GM12878 (cell line): ENCODE data around the gene OR14J1. TPM values are rescaled to one million over a fixed set of nuclear protein-coding genes. Genes with fewer than 3 reads are reported as not detected.

ENCODE experiments used
- ATAC-seq: fragments of 200-7000 bp; cut with Tn5 transposase; 3 replicates; pipeline ENCODE4 v1.9.1; 2020; ENCODE audit warnings: mild to moderate bottlenecking, moderate library complexity
- BruUV-seq: library from RNA; stranded (reverse); fragments of 400-500 nt; replicated peaks from 2 replicates; lab custom pipeline; 2021; lab: Mats Ljungman, UMichigan
- CTCF ChIA-PET: fragments of 300-600 bp; sonication (Branson Sonifier 250); formaldehyde crosslinking; extraction: SDS; loops from one replicate; lab custom pipeline; 2021; ENCODE audit warnings: inconsistent platforms; lab: Yijun Ruan, JAX
- POLR2A ChIA-PET: fragments of 350-600 bp; formaldehyde crosslinking; extraction: SDS; loops from one replicate; lab custom pipeline; 2021; ENCODE audit warnings: inconsistent platforms; lab: Charles Lee
- RAD21 ChIA-PET: fragments of 300-600 bp; sonication (Branson Sonifier 250); formaldehyde crosslinking; loops from one replicate; lab custom pipeline; 2023; ENCODE audit warnings: antibody characterized with exemption; ENCODE audit not compliant: unreplicated experiment; lab: Charles Lee
- SMC1A ChIA-PET: fragments of 300-600 bp; sonication (Branson Sonifier 250); formaldehyde crosslinking; loops from one replicate; lab custom pipeline; 2023; ENCODE audit not compliant: unreplicated experiment, uncharacterized antibody; lab: Charles Lee
- DNase-seq: peaks from one replicate; pipeline ENCODE4 v3.0.0-alpha.2; 2011; ENCODE audit warnings: low read depth, low spot score
- FAIRE-seq: peaks from 3 replicates; lab custom pipeline; 2011; peaks lifted over from hg19 to GRCh38; lab: Jason Lieb, UNC
- H2AFZ ChIP-seq: 2 replicates; pipeline ENCODE4 v1.6.0; 2011; ENCODE audit warnings: low read depth, low read length, control low read depth; ENCODE audit not compliant: control insufficient read depth
- H3K27ac ChIP-seq: 2 replicates; pipeline ENCODE4 v1.5.1; 2011; ENCODE audit warnings: control low read depth; ENCODE audit not compliant: control insufficient read depth, insufficient read depth
- H3K27me3 ChIP-seq, 2 experiments: replicated peaks in 1 of 2; 2 replicates each; pipeline versions ENCODE4 v1.6.0 to v1.6.1; 2011; ENCODE audit warnings: low read length in 1 of 2; ENCODE audit not compliant: control insufficient read depth in 2 of 2, insufficient read depth in 2 of 2
- H3K36me3 ChIP-seq, 2 experiments: 2 replicates each; pipeline ENCODE4 v1.5.1; 2011; ENCODE audit warnings: low read length in 1 of 2; ENCODE audit not compliant: control insufficient read depth in 2 of 2, insufficient read depth in 2 of 2
- H3K4me1 ChIP-seq: 2 replicates; pipeline ENCODE4 v1.6.1; 2011; ENCODE audit warnings: mild to moderate bottlenecking, low read length, moderate library complexity, mixed read lengths; ENCODE audit not compliant: control insufficient read depth, insufficient read depth
- H3K4me2 ChIP-seq: 2 replicates; pipeline ENCODE4 v1.6.0; 2011; ENCODE audit warnings: control low read depth; ENCODE audit not compliant: control insufficient read depth, insufficient read depth
- H3K4me3 ChIP-seq: fragments of 200-600 bp; sonication (generic); 2 replicates; pipeline ENCODE4 v1.5.1; 2016
- H3K79me2 ChIP-seq: 2 replicates; pipeline ENCODE4 v1.6.0; 2011; ENCODE audit warnings: low read length; ENCODE audit not compliant: control insufficient read depth, insufficient read depth
- H3K9ac ChIP-seq: 2 replicates; pipeline ENCODE4 v1.8.0; 2011; ENCODE audit warnings: low read length, control low read depth, mixed read lengths; ENCODE audit not compliant: control insufficient read depth, insufficient read depth
- H3K9me3 ChIP-seq: replicated peaks from 3 replicates; pipeline ENCODE4 v1.5.1; 2011; ENCODE audit warnings: mild to moderate bottlenecking, low read length; ENCODE audit not compliant: control insufficient read depth, insufficient read depth
- H4K20me1 ChIP-seq: 2 replicates; pipeline ENCODE4 v1.6.0; 2011; ENCODE audit not compliant: control insufficient read depth, insufficient read depth
- CTCF ChIP-seq, 3 experiments: IDR thresholded peaks in 2 of 3; conservative IDR thresholded peaks in 1 of 3; 2 replicates each; pipeline ENCODE4 v1.5.1; 2011; ENCODE audit warnings: low read depth in 3 of 3, low read length in 3 of 3, mild to moderate bottlenecking in 3 of 3, control low read depth in 2 of 3, moderate library complexity in 2 of 3, inconsistent platforms in 1 of 3, mixed read lengths in 1 of 3; ENCODE audit not compliant: control insufficient read depth in 2 of 3, insufficient read depth in 1 of 3; ENCODE audit errors: extremely low read depth in 1 of 3
- RAD21 ChIP-seq: IDR thresholded peaks from 2 replicates; pipeline ENCODE4 v1.6.1; 2011; ENCODE audit warnings: mild to moderate bottlenecking, low read depth, low read length, moderate library complexity; ENCODE audit not compliant: insufficient read depth
- SIN3A ChIP-seq: IDR thresholded peaks from 2 replicates; pipeline ENCODE4 v1.6.1; 2012; ENCODE audit warnings: low read depth, low read length, improper control_type of control experiment
- WGBS: methylation state at CpG from one replicate; pipeline ENCODE4 v1.1.6; 2016; ENCODE audit warnings: low lambda C conversion rate; ENCODE audit not compliant: insufficient replicate concordance, insufficient coverage; ENCODE audit errors: missing lambda C conversion rate; 5-methylcytosine and 5-hydroxymethylcytosine counted together
- in situ Hi-C: fragments of 300-500 bp; cut with MboI; formaldehyde crosslinking; loops from 9 replicates; pipeline ENCODE4 v1.14.3; 2018; ENCODE audit warnings: mixed read lengths
- intact Hi-C: fragments of 100-400 bp; cut with micrococcal nuclease; formaldehyde crosslinking; loops from one replicate; pipeline ENCODE4 v1.14.2; 2022; ENCODE audit not compliant: unreplicated experiment
- polyA plus RNA-seq, 11 experiments: library from polyadenylated mRNA; depleted of rRNA in 4 of 11; unstranded in 6 of 11; stranded (reverse) in 5 of 11; fragments of >200 nt; fragmentation: Nextera tagmentation in 4 of 11; fragmentation: Illumina TruSeq in 1 of 11; extraction: Ambion mirVana in 4 of 11; extraction: Trizol in 1 of 11; gene quantifications; 1 replicate in 1 of 11; 2 replicates in 10 of 11; pipeline versions ENCODE4 v1.2.1 to v1.2.3, GENCODE V29; 2011 to 2016; ENCODE audit warnings: inconsistent platforms in 2 of 11, missing spikeins in 2 of 11, low read depth in 1 of 11
- total RNA-seq, 4 experiments: library from RNA; depleted of rRNA in 3 of 4; stranded (reverse); fragments of >200 nt in 3 of 4; fragmentation: Illumina TruSeq in 1 of 4; extraction: Trizol in 1 of 4; gene quantifications; 2 replicates each; pipeline versions ENCODE4 v1.2.1 to v1.2.3, GENCODE V29; 2013 to 2021

OR14J1 gene
- total and polyA plus RNA-seq, 10 of the 15 experiments (the other 5 are each of a cell fraction or from before 2014, with no cell fraction given) = not detected

GRCh38 chr6:29355603-29356002 is 54.1 kb downstream of the OR14J1 start:
- DNase-seq = no peak
- no peaks in the 10 kb centered on the region for H4K20me1 ChIP-seq
- no peaks in the 10 kb centered on the region for H3K9me3 ChIP-seq
- no peak overlapping the region for H3K4me3 ChIP-seq
- no peak for ATAC-seq
- in situ Hi-C loops = no loop called here
- intact Hi-C loops = no loop called here
- WGBS = 0% methylated on average over 1 of the region's 1 CpG
- no TSS peak for BruUV-seq
- ChIA-PET RAD21 (no interaction called here), CTCF (no interaction called here), POLR2A (no interaction called here), SMC1A (no interaction called here)
- no peaks in the 10 kb centered on the region for H3K4me1 ChIP-seq
- no peak for FAIRE-seq
- H3K4me2 ChIP-seq = no peak overlapping the region
- no peaks in the 10 kb centered on the region for H3K27me3 ChIP-seq
- H3K79me2 ChIP-seq = no peaks in the 10 kb centered on the region
- H3K9ac ChIP-seq = no peak overlapping the region
- no peaks in the 10 kb centered on the region for H3K36me3 ChIP-seq
- TF ChIP-seq SIN3A (no peak), RAD21 (peak; percentile 23; the same call in 1 of the 2 replicates), CTCF (IDR thresholded peaks at IDR 0.05 in 2 of 3, conservative IDR thresholded peaks at IDR 0.05 in 1 of 3; ENCODE audit: control insufficient read depth in 2 of 3, extremely low read depth in 1 of 3, insufficient read depth in 1 of 3, low read depth in 3 of 3, low read length in 3 of 3) (peak in 1 of 3 experiments; percentile 15; a peak in 1 of 6 replicates)
- H2AFZ ChIP-seq = no peak overlapping the region
- H3K27ac ChIP-seq = no peak overlapping the region

Other genes starting within 250 kb of the OR14J1 start
Only the 7 nearest of the 12 such genes appear.
- gene OR2J2, start 130.8 kb upstream of the OR14J1 start, total RNA-seq (2014; rRNA removed) = not detected in 2 replicates
- not detected in 2 replicates for gene OR2J2, start 130.8 kb upstream of the OR14J1 start, total RNA-seq (2014; rRNA removed; fragmentation: Illumina TruSeq; extraction: Trizol)
- not detected in 2 replicates for gene OR2J2, start 130.8 kb upstream of the OR14J1 start, total RNA-seq (2021)
- not detected in 2 replicates for gene OR2J2, start 130.8 kb upstream of the OR14J1 start, polyA plus RNA-seq (2011; rRNA removed)
- not detected in 2 replicates for gene OR2J2, start 130.8 kb upstream of the OR14J1 start, polyA plus RNA-seq (2014; fragmentation: Illumina TruSeq; extraction: Trizol)
- not detected for gene OR2J2, start 130.8 kb upstream of the OR14J1 start, polyA plus RNA-seq (2014; fragmentation: Nextera tagmentation; extraction: Ambion mirVana)
- gene OR2J2, start 130.8 kb upstream of the OR14J1 start, polyA plus RNA-seq (2014; rRNA removed) = not detected in 2 replicates
- gene OR2J2, start 130.8 kb upstream of the OR14J1 start, polyA plus RNA-seq (2016; fragmentation: Nextera tagmentation; extraction: Ambion mirVana) = not detected
- not detected in 2 replicates for gene OR5V1, start 67.2 kb downstream of the OR14J1 start, total RNA-seq (2014; rRNA removed)
- not detected in 2 replicates for gene OR5V1, start 67.2 kb downstream of the OR14J1 start, total RNA-seq (2014; rRNA removed; fragmentation: Illumina TruSeq; extraction: Trizol)
- not detected in 2 replicates for gene OR5V1, start 67.2 kb downstream of the OR14J1 start, total RNA-seq (2021)
- gene OR5V1, start 67.2 kb downstream of the OR14J1 start, polyA plus RNA-seq (2011; rRNA removed) = not detected in 2 replicates
- gene OR5V1, start 67.2 kb downstream of the OR14J1 start, polyA plus RNA-seq (2014; fragmentation: Illumina TruSeq; extraction: Trizol) = not detected in 2 replicates
- gene OR5V1, start 67.2 kb downstream of the OR14J1 start, polyA plus RNA-seq (2014; fragmentation: Nextera tagmentation; extraction: Ambion mirVana) = not detected
- gene OR5V1, start 67.2 kb downstream of the OR14J1 start, polyA plus RNA-seq (2014; rRNA removed) = not detected in 2 replicates
- gene OR5V1, start 67.2 kb downstream of the OR14J1 start, polyA plus RNA-seq (2016; fragmentation: Nextera tagmentation; extraction: Ambion mirVana) = not detected
- not detected in 2 replicates for gene OR12D3, start 73.6 kb downstream of the OR14J1 start, total RNA-seq (2014; rRNA removed)
- not detected in 2 replicates for gene OR12D3, start 73.6 kb downstream of the OR14J1 start, total RNA-seq (2014; rRNA removed; fragmentation: Illumina TruSeq; extraction: Trizol)
- gene OR12D3, start 73.6 kb downstream of the OR14J1 start, total RNA-seq (2021) = not detected in 2 replicates
- not detected in 2 replicates for gene OR12D3, start 73.6 kb downstream of the OR14J1 start, polyA plus RNA-seq (2011; rRNA removed)
- not detected in 2 replicates for gene OR12D3, start 73.6 kb downstream of the OR14J1 start, polyA plus RNA-seq (2014; fragmentation: Illumina TruSeq; extraction: Trizol)
- not detected for gene OR12D3, start 73.6 kb downstream of the OR14J1 start, polyA plus RNA-seq (2014; fragmentation: Nextera tagmentation; extraction: Ambion mirVana)
- gene OR12D3, start 73.6 kb downstream of the OR14J1 start, polyA plus RNA-seq (2014; rRNA removed) = not detected in 2 replicates
- not detected for gene OR12D3, start 73.6 kb downstream of the OR14J1 start, polyA plus RNA-seq (2016; fragmentation: Nextera tagmentation; extraction: Ambion mirVana)
- not detected in 2 replicates for gene OR12D2, start 93.9 kb downstream of the OR14J1 start, total RNA-seq (2014; rRNA removed)
- gene OR12D2, start 93.9 kb downstream of the OR14J1 start, total RNA-seq (2014; rRNA removed; fragmentation: Illumina TruSeq; extraction: Trizol) = not detected in 2 replicates
- not detected in 2 replicates for gene OR12D2, start 93.9 kb downstream of the OR14J1 start, total RNA-seq (2021)
- gene OR12D2, start 93.9 kb downstream of the OR14J1 start, polyA plus RNA-seq (2011; rRNA removed) = not detected in 2 replicates
- not detected in 2 replicates for gene OR12D2, start 93.9 kb downstream of the OR14J1 start, polyA plus RNA-seq (2014; fragmentation: Illumina TruSeq; extraction: Trizol)
- gene OR12D2, start 93.9 kb downstream of the OR14J1 start, polyA plus RNA-seq (2014; fragmentation: Nextera tagmentation; extraction: Ambion mirVana) = not detected
- gene OR12D2, start 93.9 kb downstream of the OR14J1 start, polyA plus RNA-seq (2014; rRNA removed) = not detected in 2 replicates
- not detected for gene OR12D2, start 93.9 kb downstream of the OR14J1 start, polyA plus RNA-seq (2016; fragmentation: Nextera tagmentation; extraction: Ambion mirVana)
- gene OR12D1, start 113.2 kb downstream of the OR14J1 start, total RNA-seq (2014; rRNA removed) = not detected in 2 replicates
- not detected in 2 replicates for gene OR12D1, start 113.2 kb downstream of the OR14J1 start, total RNA-seq (2014; rRNA removed; fragmentation: Illumina TruSeq; extraction: Trizol)
- gene OR12D1, start 113.2 kb downstream of the OR14J1 start, total RNA-seq (2021) = not detected in 2 replicates
- not detected in 2 replicates for gene OR12D1, start 113.2 kb downstream of the OR14J1 start, polyA plus RNA-seq (2011; rRNA removed)
- gene OR12D1, start 113.2 kb downstream of the OR14J1 start, polyA plus RNA-seq (2014; fragmentation: Illumina TruSeq; extraction: Trizol) = not detected in 2 replicates
- gene OR12D1, start 113.2 kb downstream of the OR14J1 start, polyA plus RNA-seq (2014; fragmentation: Nextera tagmentation; extraction: Ambion mirVana) = not detected
- gene OR12D1, start 113.2 kb downstream of the OR14J1 start, polyA plus RNA-seq (2014; rRNA removed) = not detected in 2 replicates
- not detected for gene OR12D1, start 113.2 kb downstream of the OR14J1 start, polyA plus RNA-seq (2016; fragmentation: Nextera tagmentation; extraction: Ambion mirVana)
- not detected in 2 replicates for gene OR10C1, start 137.6 kb downstream of the OR14J1 start, total RNA-seq (2014; rRNA removed)
- not detected in 2 replicates for gene OR10C1, start 137.6 kb downstream of the OR14J1 start, total RNA-seq (2014; rRNA removed; fragmentation: Illumina TruSeq; extraction: Trizol)
- gene OR10C1, start 137.6 kb downstream of the OR14J1 start, total RNA-seq (2021) = not detected in 2 replicates
- not detected in 2 replicates for gene OR10C1, start 137.6 kb downstream of the OR14J1 start, polyA plus RNA-seq (2011; rRNA removed)
- not detected in 2 replicates for gene OR10C1, start 137.6 kb downstream of the OR14J1 start, polyA plus RNA-seq (2014; fragmentation: Illumina TruSeq; extraction: Trizol)
- gene OR10C1, start 137.6 kb downstream of the OR14J1 start, polyA plus RNA-seq (2014; fragmentation: Nextera tagmentation; extraction: Ambion mirVana) = not detected
- not detected in 2 replicates for gene OR10C1, start 137.6 kb downstream of the OR14J1 start, polyA plus RNA-seq (2014; rRNA removed)
- gene OR10C1, start 137.6 kb downstream of the OR14J1 start, polyA plus RNA-seq (2016; fragmentation: Nextera tagmentation; extraction: Ambion mirVana) = not detected
- not detected in 2 replicates for gene OR11A1, start 155.4 kb downstream of the OR14J1 start, total RNA-seq (2014; rRNA removed)
- gene OR11A1, start 155.4 kb downstream of the OR14J1 start, total RNA-seq (2014; rRNA removed; fragmentation: Illumina TruSeq; extraction: Trizol) = not detected in 2 replicates
- gene OR11A1, start 155.4 kb downstream of the OR14J1 start, total RNA-seq (2021) = not detected in 2 replicates
- gene OR11A1, start 155.4 kb downstream of the OR14J1 start, polyA plus RNA-seq (2011; rRNA removed) = not detected in 2 replicates
- not detected in 2 replicates for gene OR11A1, start 155.4 kb downstream of the OR14J1 start, polyA plus RNA-seq (2014; fragmentation: Illumina TruSeq; extraction: Trizol)
- gene OR11A1, start 155.4 kb downstream of the OR14J1 start, polyA plus RNA-seq (2014; fragmentation: Nextera tagmentation; extraction: Ambion mirVana) = not detected
- not detected in 2 replicates for gene OR11A1, start 155.4 kb downstream of the OR14J1 start, polyA plus RNA-seq (2014; rRNA removed)
- not detected for gene OR11A1, start 155.4 kb downstream of the OR14J1 start, polyA plus RNA-seq (2016; fragmentation: Nextera tagmentation; extraction: Ambion mirVana)